GF-D8 (cell line): ENCODE results near the gene TSSK6.

ENCODE experiments used
- DNase-seq: peaks from one replicate; lab custom pipeline; 2025; lab: John Stamatoyannopoulos, UW

Gene TSSK6

GRCh38 chr19:19505669-19506326, 9.6 kb downstream of the TSSK6 start:
- DNase-seq = no peak

GRCh38 chr19:19504754-19505668, 10.3 kb downstream of the TSSK6 start:
- no peak for DNase-seq

DNA sequence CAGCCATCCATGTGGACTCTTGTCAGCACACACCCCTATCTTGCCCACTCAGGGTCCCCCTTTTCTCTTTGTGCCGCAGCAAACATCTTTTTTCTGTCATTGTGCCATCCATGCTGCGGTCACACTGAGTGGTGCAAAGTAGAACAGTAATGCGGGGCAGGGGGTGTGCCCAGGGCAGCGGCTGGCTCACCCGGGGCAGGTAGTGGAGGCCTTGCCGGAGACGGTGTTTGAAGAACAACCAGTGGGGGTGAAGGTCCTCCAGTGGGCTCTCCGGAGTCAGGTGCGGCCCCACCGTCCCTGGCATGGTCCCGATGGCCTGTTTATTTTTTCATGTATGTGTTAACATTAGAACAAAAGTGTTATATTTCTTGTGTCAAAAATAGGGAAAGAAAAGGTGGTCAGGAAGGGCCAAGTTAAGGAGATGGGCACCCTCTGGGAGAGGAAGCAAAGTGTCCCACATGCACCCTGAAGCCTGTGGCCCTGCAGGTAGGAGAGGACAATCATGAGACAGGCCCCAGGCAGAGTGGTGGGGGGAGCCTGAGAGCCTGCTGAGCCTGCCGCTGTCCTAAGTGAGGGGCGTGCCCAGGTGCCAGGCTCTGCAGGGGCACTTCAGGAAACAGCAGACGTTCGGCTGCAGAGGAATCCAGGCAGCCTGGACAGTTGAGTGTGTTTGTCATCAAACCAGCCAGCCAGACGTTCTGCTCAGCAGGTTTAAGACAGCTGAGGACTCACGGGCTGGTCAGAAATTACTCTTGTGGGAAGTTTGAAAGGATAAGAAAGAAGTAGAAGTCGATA, 12.3 kb downstream of the TSSK6 start:
- no peak for DNase-seq

- DNase-seq = no peak
These were observed 13.1 kb downstream of the TSSK6 start for GRCh38 chr19:19502281-19502680.

DNA sequence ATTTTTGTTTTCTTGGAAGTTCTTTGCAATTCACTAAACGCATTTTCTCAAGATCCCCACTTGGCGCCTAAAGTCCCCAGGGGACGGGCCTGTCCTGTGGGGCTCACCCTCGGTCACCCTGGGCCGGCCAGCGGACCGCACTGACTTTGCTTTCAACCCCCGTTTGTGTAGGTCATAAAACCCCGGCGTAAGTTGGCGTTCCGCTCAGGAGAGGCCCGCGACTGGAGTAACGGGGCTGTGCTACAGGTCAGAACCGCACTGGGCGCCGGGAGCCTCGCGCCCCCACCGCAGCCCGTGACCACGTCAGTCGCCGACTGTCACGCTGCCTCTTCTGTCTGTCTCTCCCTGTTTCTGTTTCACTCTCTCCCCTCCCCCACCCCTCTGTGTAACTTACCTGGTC, 13.6 kb downstream of the TSSK6 start:
- no peak for DNase-seq

GRCh38 chr19:19500975-19501644, 14.2 kb downstream of the TSSK6 start:
- DNase-seq = no peak

DNA sequence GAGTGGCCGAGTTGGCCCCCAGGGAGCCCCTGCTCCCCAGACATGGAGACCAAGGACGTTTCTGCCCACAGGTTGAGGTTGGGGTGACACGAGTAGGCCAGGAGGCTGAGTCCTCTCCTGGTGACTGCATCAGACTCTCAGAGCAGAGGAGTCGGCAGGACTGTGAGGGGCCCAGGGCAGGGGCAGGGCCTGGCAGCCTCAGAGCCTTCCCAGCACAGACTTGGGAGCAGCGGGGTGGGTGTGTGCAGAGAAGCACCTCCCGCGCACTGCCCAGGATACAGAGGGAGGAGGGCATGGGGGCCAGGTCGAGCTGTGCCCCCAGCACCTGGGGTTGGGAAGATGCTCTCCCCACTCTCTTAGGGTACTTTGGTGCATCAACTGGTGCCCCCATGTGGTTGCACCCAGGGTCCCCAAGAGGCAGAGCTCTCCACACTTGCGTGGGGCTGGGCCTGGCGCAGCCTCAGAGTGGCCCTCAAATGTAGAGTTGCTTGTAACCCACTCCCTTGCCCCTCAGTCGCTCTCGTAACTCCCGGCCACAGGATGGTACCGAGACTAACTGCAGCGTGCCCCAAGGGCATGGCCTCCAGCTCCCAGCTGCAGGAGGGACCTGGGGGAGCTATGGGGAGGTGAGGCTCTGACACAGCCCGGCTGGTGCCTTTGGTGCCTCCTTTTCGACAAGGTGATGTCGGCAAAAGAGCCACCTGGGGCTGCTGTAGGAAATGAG, 15.9 kb downstream of the TSSK6 start:
- no peak for DNase-seq

GRCh38 chr19:19498255-19498991, 16.9 kb downstream of the TSSK6 start:
- no peak for DNase-seq

DNA sequence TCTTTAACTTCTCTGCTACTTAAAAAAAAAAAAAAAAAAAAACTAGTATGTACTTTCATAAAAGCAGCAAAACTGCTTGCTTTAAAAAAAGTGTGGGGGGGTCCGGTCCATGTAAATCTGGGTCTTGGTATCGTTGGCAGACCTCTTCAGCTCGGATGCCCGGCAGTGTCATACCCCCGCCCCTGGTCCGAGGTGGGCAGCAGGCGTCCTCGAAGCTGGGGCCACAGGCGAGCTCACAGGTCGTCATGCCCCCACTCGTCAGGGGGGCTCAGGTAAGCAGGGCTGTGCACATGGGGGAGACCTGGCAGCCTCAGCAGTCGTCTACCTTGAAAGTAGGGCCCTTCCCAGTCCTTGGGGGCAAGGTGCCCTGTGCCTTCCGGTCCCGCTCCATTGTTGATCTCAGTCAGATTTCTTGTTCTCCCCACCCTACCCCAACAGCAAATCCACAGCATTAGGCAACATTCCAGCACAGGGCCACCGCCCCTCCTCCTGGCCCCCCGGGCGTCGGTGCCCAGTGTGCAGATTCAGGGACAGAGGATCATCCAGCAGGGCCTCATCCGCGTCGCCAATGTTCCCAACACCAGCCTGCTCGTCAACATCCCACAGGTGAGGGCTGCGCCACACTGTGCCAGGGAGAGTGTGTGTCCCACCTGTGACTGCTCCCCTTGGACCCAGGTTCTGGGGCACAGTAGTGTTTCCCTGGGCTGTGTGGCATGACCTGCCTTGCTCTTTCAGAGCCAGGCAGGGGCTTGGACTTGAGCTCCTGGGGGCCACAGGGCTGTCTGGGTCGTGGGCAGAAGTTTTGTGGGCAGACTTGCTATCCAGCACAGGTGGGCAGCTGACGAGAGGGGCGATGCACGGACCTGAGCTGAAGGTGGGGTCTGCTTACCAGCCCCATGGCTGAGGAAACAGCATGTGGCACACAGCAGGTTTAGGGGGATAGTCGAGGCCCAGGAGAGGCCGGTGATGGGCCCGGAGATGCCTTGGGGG, 19.4 kb downstream of the TSSK6 start:
- no peak for DNase-seq

DNA sequence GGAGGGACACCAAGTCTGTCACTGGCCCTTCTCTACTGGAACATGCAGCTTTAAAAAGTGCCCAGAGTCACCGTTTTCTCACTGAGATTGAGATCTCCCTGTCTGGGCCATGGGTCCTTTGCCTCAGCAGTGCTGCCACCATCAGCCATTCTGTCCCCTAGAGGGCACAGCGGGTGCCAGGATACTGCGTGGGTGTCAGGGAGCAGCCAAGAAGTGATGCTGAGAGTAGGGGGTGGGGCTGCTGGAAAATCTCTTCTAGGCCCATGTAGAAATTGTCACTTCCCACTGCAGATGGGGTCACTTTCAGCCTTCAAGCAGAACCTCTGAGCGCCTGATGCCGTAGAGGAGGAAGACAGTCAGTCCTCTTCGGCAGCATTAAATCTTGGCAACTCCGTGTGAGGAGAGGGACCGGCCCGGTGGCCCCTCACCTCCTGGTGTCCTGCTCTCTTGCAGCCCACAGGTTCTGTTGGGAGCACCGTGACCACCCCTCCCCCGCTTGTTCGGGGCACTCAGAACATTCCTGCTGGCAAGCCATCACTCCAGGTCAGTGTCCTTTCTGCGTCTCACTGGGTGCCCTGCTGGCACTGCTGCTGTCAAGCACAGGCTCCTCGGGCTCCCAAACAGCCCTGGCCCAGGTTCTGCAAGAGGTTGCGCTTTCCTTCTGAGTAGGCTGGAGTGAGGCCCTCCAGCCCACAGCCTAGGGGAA, 21.4 kb downstream of the TSSK6 start:
- no peak for DNase-seq

DNA sequence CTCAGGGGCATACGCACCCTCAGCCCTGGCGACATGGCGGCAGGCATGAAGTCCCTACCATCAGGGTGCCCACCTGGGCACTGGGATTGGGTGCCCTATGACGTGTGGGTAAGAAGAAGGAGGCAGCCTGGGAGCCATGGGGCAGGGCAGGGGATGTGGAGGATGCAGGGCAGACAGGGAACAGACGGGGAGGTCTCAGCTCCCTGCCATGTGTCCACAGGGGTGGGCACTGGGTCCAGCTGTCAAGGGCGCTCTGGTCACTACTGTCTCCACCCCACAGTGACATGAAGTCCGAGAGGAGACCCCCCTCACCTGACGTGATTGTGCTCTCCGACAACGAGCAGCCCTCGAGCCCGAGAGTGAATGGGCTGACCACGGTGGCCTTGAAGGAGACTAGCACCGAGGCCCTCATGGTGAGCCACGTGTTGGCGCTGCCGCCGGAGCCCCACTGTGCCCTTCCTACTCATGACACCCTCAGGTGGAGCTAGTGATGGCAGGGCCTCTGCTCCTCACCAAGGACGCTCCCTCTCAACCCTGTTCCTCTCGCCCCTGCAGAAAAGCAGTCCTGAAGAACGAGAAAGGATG, 23.2 kb downstream of the TSSK6 start:
- no peak for DNase-seq

- DNase-seq = no peak
These were observed 23.9 kb downstream of the TSSK6 start for GRCh38 chr19:19491321-19492025.

DNA sequence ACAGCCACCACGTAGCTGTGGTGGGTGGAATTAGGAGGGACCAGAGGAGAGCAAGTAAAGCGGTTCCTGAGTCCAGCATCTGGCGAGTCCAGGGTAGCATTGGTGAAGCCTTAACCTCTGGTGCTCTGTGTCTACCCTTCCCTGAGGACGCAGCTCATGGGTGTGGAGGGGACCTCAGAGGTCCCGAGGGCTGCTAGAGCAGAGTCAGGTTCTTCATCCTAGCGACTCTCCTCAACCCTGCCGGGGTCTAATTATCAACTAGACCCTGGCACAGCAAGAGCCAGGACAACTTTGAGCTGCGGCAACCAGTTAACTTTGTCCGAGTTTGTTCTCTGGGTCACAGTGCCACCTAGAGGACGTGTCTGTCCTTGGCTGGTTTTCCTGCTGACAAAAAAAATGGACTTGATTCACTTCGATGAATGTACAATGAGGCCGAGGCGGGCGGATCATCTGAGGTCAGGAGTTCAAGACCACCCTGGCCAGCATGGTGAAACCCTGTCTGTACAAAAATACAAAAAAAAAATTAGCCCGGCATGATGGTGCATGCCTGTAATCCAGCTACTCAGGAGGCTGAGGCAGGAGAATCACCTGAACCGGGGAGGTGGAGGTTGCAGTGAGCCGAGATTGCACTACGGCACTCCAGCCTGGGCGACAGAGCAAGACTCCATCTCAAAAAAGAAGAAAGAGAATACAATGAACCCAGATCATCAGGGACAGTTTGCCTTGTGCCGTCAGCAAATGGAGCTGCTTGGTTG, 25.0 kb downstream of the TSSK6 start:
- DNase-seq = peak; percentile 30

GRCh38 chr19:19489804-19490204, 25.5 kb downstream of the TSSK6 start:
- no peak for DNase-seq

DNA sequence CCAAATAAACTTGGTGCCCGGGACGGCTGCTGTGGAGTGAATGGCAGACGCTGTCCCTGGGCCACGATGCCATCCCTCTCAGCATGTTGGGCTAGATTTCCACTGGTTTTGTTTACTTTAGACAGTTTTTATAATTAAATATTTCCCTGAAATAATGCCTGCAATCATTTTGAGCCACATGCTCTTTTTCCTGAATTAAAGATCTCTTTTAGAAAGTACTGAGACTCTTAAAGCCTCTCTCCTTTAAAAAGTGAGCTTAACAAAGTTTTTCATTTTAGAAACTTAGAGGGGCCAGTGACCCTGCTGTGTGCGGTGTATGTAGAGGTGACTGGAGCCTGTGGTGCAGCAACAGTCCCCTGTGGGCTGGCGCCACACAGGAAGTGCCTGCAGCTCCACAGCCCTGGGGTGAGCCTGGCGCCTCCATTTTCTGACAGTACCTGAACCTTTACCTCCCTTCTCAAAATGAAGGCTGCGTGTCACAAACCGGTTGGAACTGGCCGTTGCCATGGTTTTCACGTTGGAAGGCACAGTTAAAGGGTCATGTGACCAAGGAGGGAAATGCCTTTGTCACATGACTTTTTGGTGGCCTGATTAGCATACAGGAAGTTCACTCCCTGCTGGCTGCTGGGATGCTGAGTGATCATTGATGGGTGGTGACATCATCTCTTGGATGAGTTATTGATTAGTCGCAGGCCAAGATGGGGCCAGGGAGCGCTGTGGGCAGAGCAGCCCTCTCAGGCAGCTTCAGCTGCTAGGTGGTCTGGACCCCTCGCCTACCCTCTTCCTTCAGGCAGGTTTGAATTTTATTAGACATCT, 26.3 kb downstream of the TSSK6 start:
- peak; percentile 63 for DNase-seq
